OCI-LY7 (cell line): ENCODE measurements around the gene SLC26A4. TPM values are rescaled to one million over a fixed set of nuclear protein-coding genes. Genes with fewer than 3 reads are reported as not detected.

Experiments
- BruUV-seq: library from RNA; stranded (reverse); fragments of 400-500 nt; replicated peaks from 2 replicates; lab custom pipeline; 2021; lab: Mats Ljungman, UMichigan
- CTCF ChIA-PET: fragments of 300-600 bp; sonication (Branson Sonifier 250); formaldehyde crosslinking; loops from one replicate; lab custom pipeline; 2022; ENCODE audit warnings: antibody characterized with exemption; ENCODE audit not compliant: unreplicated experiment; lab: Charles Lee
- POLR2A ChIA-PET: fragments of 300-600 bp; sonication (Branson Sonifier 250); formaldehyde crosslinking; loops from one replicate; lab custom pipeline; 2022; ENCODE audit warnings: antibody characterized with exemption; lab: Charles Lee
- DNase-seq: peaks from one replicate; pipeline ENCODE4 v3.0.0-alpha.2; 2015; ENCODE audit warnings: low spot score
- H2AFZ ChIP-seq: fragments of 200-600 bp; sonication (generic), shearing (Covaris generic); 2 replicates; pipeline ENCODE4 v1.6.1; 2014; ENCODE audit warnings: mild to moderate bottlenecking, antibody characterized with exemption, low read length, moderate library complexity
- H3K27ac ChIP-seq: fragments of 200-600 bp; sonication (generic); 2 replicates; pipeline ENCODE4 v1.5.1; 2014; ENCODE audit warnings: mixed run types, low read depth, mild to moderate bottlenecking, moderate library complexity, low read length, inconsistent platforms; ENCODE audit not compliant: poor library complexity, severe bottlenecking
- H3K36me3 ChIP-seq: fragments of 200-600 bp; sonication (generic); 2 replicates; pipeline ENCODE4 v1.6.1; 2014; ENCODE audit warnings: mild to moderate bottlenecking, antibody characterized with exemption, low read length, moderate library complexity, mixed read lengths; ENCODE audit not compliant: insufficient read depth
- H3K4me1 ChIP-seq: fragments of 200-600 bp; sonication (generic); 2 replicates; pipeline ENCODE4 v1.5.1; 2014; ENCODE audit warnings: mild to moderate bottlenecking, low read length; ENCODE audit not compliant: insufficient read depth, poor library complexity, severe bottlenecking
- H3K4me2 ChIP-seq: fragments of 200-600 bp; sonication (generic); 2 replicates; pipeline ENCODE4 v1.6.1; 2014; ENCODE audit warnings: mild to moderate bottlenecking, low read length
- H3K4me3 ChIP-seq: fragments of 200-600 bp; sonication (generic); 2 replicates; pipeline ENCODE4 v1.5.1; 2014; ENCODE audit warnings: mild to moderate bottlenecking, low read depth, low read length; ENCODE audit not compliant: poor library complexity, severe bottlenecking
- H3K79me2 ChIP-seq: fragments of 200-600 bp; sonication (generic); 2 replicates; pipeline ENCODE4 v1.6.1; 2016; ENCODE audit warnings: low read depth, mild to moderate bottlenecking, low read length, moderate library complexity, mixed read lengths; ENCODE audit not compliant: insufficient read depth
- H3K9me2 ChIP-seq: fragments of 200-600 bp; sonication (generic); 2 replicates; pipeline ENCODE4 v1.6.1; 2016; ENCODE audit warnings: mild to moderate bottlenecking, low read length, mixed read lengths; ENCODE audit not compliant: insufficient read depth
- H3K9me3 ChIP-seq: fragments of 200-600 bp; sonication (generic); 2 replicates; pipeline ENCODE4 v1.6.1; 2014; ENCODE audit warnings: mild to moderate bottlenecking, mixed run types, low read length, mixed read lengths
- H4K20me1 ChIP-seq: fragments of 200-600 bp; sonication (generic); 2 replicates; pipeline ENCODE4 v1.6.1; 2014; ENCODE audit warnings: mild to moderate bottlenecking, antibody characterized with exemption, low read length, moderate library complexity, mixed read lengths; ENCODE audit not compliant: insufficient read depth
- CTCF ChIP-seq: fragments of 200-600 bp; sonication (generic); conservative IDR thresholded peaks from 2 replicates; pipeline ENCODE4 v1.5.1; 2014; ENCODE audit warnings: mild to moderate bottlenecking, antibody characterized with exemption, low read length, moderate library complexity, mixed read lengths
- EZH2phosphoT487 ChIP-seq: fragments of 200-600 bp; sonication (generic); IDR thresholded peaks from 2 replicates; pipeline ENCODE4 v1.6.1; 2018; ENCODE audit warnings: low read depth, borderline replicate concordance, mild to moderate bottlenecking, mixed run types, antibody characterized with exemption, low read length, moderate library complexity, mixed read lengths
- intact Hi-C: fragments of 100-400 bp; cut with micrococcal nuclease; formaldehyde crosslinking; loops from one replicate; pipeline ENCODE4 v1.10.0; 2022; ENCODE audit not compliant: unreplicated experiment
- total RNA-seq, 2 experiments: library from RNA; depleted of rRNA in 1 of 2; stranded (reverse); fragments of >200 nt in 1 of 2; shearing (Covaris generic) in 1 of 2; gene quantifications; 2 replicates each; pipeline ENCODE4 v1.2.3, GENCODE V29; 2014 to 2022

The SLC26A4 gene
- total RNA-seq, 2 experiments from 2014 or later = 0.27 TPM; not detected in 1

GRCh38 chr7:107678110-107678753 is 17.6 kb downstream of the SLC26A4 start:
- peaks cover 12% of the 10 kb centered on the region for H3K4me1 ChIP-seq
- TF ChIP-seq EZH2phosphoT487 = no peak
- TF ChIP-seq CTCF = no peak
- peak overlapping the region; percentile 46 for H3K4me2 ChIP-seq
- H3K9me2 ChIP-seq = no peaks in the 10 kb centered on the region
- ChIA-PET CTCF (no interaction called here), POLR2A (interaction anchor here (0.6 to 0.9 kb wide), 2 partner anchors 40 to 511 kb away, joined by 3 to 4 read pairs; no protein-coding TSS in a partner anchor)
- no peaks in the 10 kb centered on the region for H4K20me1 ChIP-seq
- no TSS peak for BruUV-seq
- no peaks in the 10 kb centered on the region for H3K79me2 ChIP-seq
- intact Hi-C loops = no loop called here
- no peaks in the 10 kb centered on the region for H3K36me3 ChIP-seq
- peak; percentile 20 for DNase-seq
- peak overlapping the region; percentile 85 for H2AFZ ChIP-seq
- H3K4me3 ChIP-seq = no peak overlapping the region
- H3K27ac ChIP-seq = no peak overlapping the region
- no peaks in the 10 kb centered on the region for H3K9me3 ChIP-seq

- H4K20me1 ChIP-seq = no peaks in the 10 kb centered on the region
- no TSS peak for BruUV-seq
- intact Hi-C loops = no loop called here
- peaks cover 12% of the 10 kb centered on the region for H3K4me1 ChIP-seq
- no peaks in the 10 kb centered on the region for H3K9me2 ChIP-seq
- H3K36me3 ChIP-seq = no peaks in the 10 kb centered on the region
- CTCF ChIA-PET = no interaction called here
- no peak for DNase-seq
- H3K4me2 ChIP-seq = no peak overlapping the region
- H2AFZ ChIP-seq = no peak overlapping the region
- no peaks in the 10 kb centered on the region for H3K9me3 ChIP-seq
- H3K79me2 ChIP-seq = no peaks in the 10 kb centered on the region
- POLR2A ChIA-PET = interaction anchor here (0.6 kb wide), 1 partner anchor 78 kb away, joined by 4 read pairs; no protein-coding TSS in a partner anchor
- TF ChIP-seq CTCF = no peak
- no peak for TF ChIP-seq EZH2phosphoT487
- no peak overlapping the region for H3K27ac ChIP-seq
- H3K4me3 ChIP-seq = no peak overlapping the region
These were observed 19.9 kb downstream of the SLC26A4 start for GRCh38 chr7:107680478-107680877.

GRCh38 chr7:107682886-107683285 is 22.3 kb downstream of the SLC26A4 start:
- POLR2A ChIA-PET = no interaction called here
- Histone ChIP-seq H3K9me3 (no peaks in the 10 kb centered on the region), H3K4me2 (no peak overlapping the region), H4K20me1 (no peaks in the 10 kb centered on the region), H3K9me2 (no peaks in the 10 kb centered on the region), H3K36me3 (no peaks in the 10 kb centered on the region), H3K4me3 (no peak overlapping the region), H3K27ac (no peak overlapping the region), H2AFZ (no peak overlapping the region), H3K4me1 (peaks cover 12% of the 10 kb centered on the region), H3K79me2 (no peaks in the 10 kb centered on the region)
- BruUV-seq = no TSS peak
- DNase-seq = no peak
- intact Hi-C loops = no loop called here
- TF ChIP-seq CTCF (no peak), EZH2phosphoT487 (no peak)
- CTCF ChIA-PET = no interaction called here
